ENCODE results near the gene SLC16A3. TPM values are rescaled to one million over a fixed set of nuclear protein-coding genes. Genes with fewer than 3 reads are reported as not detected.
"Not testable (repeated sequence)": the region's sequence is repeated elsewhere in the genome, so short reads cannot be mapped to it uniquely, and the experiment has no call there.

SLC16A3 gene
- total and polyA plus RNA-seq, 8 donors, result 4.9 to 87.9 (median 37.7) TPM

DNA sequence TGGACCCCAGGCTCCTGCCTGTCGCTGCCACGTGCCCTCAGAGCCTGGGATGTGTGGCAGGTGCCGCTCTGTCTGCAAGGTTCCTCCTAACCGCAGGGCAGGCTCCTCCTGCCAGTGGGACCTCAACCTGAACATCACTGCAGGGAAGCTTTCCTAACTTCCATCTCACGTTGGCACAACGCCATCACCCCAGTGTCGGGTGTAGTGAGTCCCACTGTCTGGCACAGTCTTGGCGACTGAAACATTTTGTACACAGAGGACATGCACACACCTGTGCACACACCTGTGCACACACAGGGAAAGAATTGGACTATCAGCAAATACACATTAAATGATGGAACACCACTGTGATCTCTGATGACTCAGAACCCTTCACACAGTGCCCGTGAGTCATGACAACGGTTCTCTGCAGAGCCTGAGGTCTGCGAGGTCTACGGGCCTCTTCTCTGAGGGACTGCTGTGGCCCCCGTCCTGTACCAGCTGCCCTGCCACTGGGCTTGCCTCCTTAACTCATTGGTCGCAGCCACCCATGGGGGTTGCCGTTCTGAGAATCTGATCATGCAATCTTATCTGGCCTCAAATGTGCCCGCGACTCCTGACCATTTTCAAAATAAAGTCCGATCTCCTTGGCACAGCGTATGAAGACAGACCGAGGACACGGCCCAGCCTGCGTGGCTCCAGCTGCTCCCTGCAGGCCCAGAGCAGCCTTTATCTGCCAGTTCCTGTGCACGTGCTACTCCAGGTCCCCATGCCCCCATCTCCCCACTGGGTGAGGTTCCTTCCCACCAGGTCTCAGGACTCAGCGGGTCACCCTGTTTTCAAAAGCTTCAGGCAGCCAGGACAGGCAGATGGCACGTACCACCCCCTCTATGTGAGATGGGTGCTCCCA lies 23.8 kb upstream of the SLC16A3 start:
- TF ChIP-seq CTCF (IDR thresholded peaks at IDR 0.05) (no peak), POLR2A (IDR thresholded peaks at IDR 0.05) (no peak), POLR2AphosphoS5 (IDR thresholded peaks at IDR 0.05) (no peak), EP300 (IDR thresholded peaks at IDR 0.05) (no peak)
- H3K27ac ChIP-seq, result peak overlapping the region in 4 of 5 donors; percentile 73 to 90 (median 80)
- 47 to 65% (median 56%) methylated on average over 21 to 25 of the region's 25 CpGs for WGBS, 5 donors
- H3K36me3 ChIP-seq, result peaks cover 0 to 13% (median 12%) of the 10 kb centered on the region in 4 donors
- no peak for DNase-seq
- intact Hi-C loops (cut with DNase I; ENCODE audit: low total_unique reads), result no loop called here
- H3K9me3 ChIP-seq, result no peaks in the 10 kb centered on the region
- H3K27me3 ChIP-seq, result no peaks in the 10 kb centered on the region
- no peak overlapping the region for H3K4me3 ChIP-seq
- peaks cover 12 to 27% (median 17%) of the 10 kb centered on the region in 4 donors for H3K4me1 ChIP-seq

DNA sequence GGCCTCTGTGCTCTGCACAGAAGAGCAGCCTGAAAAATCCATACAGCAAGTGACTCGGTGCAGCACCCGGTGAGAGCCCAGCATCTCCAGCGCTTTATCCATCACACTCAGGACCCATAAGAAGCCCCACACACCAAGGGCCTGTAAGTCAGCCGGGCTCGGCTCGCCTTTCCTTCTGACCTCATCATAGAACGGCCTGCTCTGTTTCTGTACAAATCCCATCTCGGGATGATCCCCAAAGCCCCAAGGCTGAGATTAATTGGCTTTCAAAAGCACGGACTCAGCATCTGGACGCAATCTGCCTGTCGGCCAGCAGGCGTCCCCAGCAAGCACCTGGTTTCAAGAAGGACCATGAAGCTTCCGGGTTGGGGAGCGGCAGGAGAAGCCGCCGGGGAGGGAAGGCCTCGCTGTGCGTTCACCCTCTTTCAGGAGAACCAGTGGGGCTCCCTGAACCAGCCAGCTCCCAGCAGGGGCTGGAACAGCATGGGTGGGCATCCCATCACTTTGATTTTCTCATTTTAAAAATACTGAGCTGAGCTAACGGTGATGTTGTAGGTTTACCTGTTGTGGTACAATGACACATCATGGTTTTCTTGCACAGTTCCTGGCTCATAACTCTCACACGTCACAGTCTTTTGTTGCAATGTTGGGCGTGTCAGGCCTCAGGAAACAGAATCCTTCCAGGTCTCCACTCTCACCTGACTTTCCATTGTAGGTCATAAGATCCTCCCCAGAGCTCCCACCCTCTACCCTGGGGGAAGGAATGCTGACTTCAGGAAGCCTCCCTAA lies 22.9 kb upstream of the SLC16A3 start:
- TF ChIP-seq CTCF (IDR thresholded peaks at IDR 0.05) (peak in 5 of 7 experiments; percentile 80 to 93 (median 90)), EP300 (IDR thresholded peaks at IDR 0.05) (no peak), POLR2AphosphoS5 (IDR thresholded peaks at IDR 0.05) (peak; percentile 54 to 91 (median 61)), POLR2A (IDR thresholded peaks at IDR 0.05) (peak in 2 of 4 donors; percentile 23 to 34)
- Histone ChIP-seq H3K4me1 (peaks cover 12 to 27% (median 17%) of the 10 kb centered on the region in 4 donors), H3K9me3 (no peaks in the 10 kb centered on the region), H3K36me3 (peaks cover 0 to 10% (median 6%) of the 10 kb centered on the region in 4 donors), H3K27ac (peak overlapping the region; percentile 73 to 90 (median 79)), H3K4me3 (no peak overlapping the region), H3K27me3 (no peaks in the 10 kb centered on the region)
- DNase-seq, result peak; percentile 87 to 95
- intact Hi-C loops (cut with DNase I; ENCODE audit: low total_unique reads), result no loop called here
- WGBS, 5 donors, result 12 to 17% (median 14%) methylated on average over 18 to 21 of the region's 21 CpGs

DNA sequence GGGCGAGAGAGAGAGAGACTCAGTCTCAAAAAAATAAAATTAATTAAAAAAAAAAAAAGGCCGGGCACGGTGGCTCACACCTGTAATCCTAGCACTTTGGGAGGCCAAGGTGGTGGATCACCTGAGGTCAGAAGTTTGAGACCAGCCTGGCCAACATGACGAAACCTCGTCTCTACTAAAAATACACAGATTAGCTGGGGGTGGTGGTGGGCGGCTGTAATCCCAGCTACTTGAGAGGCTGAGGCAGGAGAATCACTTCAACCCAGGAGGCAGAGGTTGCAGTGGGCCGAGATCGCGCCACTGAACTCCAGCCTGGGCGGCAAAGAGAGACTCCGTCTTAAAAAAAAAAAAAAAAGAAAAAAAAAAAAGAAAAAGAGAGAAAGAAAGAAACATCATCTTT lies 18.2 kb upstream of the SLC16A3 start:
- peaks cover 30 to 53% (median 36%) of the 10 kb centered on the region in 4 donors for H3K4me1 ChIP-seq
- H3K36me3 ChIP-seq; H3K27me3 ChIP-seq; DNase-seq; H3K4me3 ChIP-seq; H3K27ac ChIP-seq; H3K9me3 ChIP-seq; intact Hi-C loops (cut with DNase I; ENCODE audit: low total_unique reads): not testable (repeated sequence)
- 87 to 98% (median 96%) methylated on average over 11 of the region's 11 CpGs for WGBS, 5 donors

GRCh38 chr17:82212331-82213250 lies 16.3 kb upstream of the SLC16A3 start, which contains the start of gene CCDC57:
TSS of gene CCDC57 (minus strand) at chr17:82212842. CDS start at chr17:82201944, 10,898 bp downstream.
- Histone ChIP-seq H3K9me3 (no peaks in the 10 kb centered on the region), H3K27ac (peak within 1 kb of the TSS; percentile 81 to 94 (median 90)), H3K4me3 (peak within 1 kb of the TSS; percentile 89 to 95 (median 93)), H3K36me3 (peaks cover 0 to 2% (median 0%) of the 10 kb centered on the region in 4 donors), H3K4me1 (peaks cover 40 to 59% (median 46%) of the 10 kb centered on the region in 4 donors), H3K27me3 (no peaks in the 10 kb centered on the region)
- TF ChIP-seq EP300 (IDR thresholded peaks at IDR 0.05), result no peak
- TF ChIP-seq CTCF (IDR thresholded peaks at IDR 0.05), result no peak
- TF ChIP-seq POLR2A (IDR thresholded peaks at IDR 0.05), result no peak
- peak; percentile 56 to 89 (median 61) for TF ChIP-seq POLR2AphosphoS5 (IDR thresholded peaks at IDR 0.05)
- DNase-seq, result peak; percentile 87 to 94
- WGBS, 5 donors, result 0 to 1% (median 0%) methylated on average over 17 to 116 of the region's 116 CpGs
- intact Hi-C loops (cut with DNase I; ENCODE audit: low total_unique reads), result no loop called here

Measured in stomach (tissue), 9 donors.